SU-DHL-6 (cell line): ENCODE measurements around the gene RESP18.
"Not testable (repeated sequence)": the region's sequence is repeated elsewhere in the genome, so short reads cannot be mapped to it uniquely, and the experiment has no call there.

Experiments
- EZH2phosphoT487 ChIP-seq: fragments of 200-600 bp; sonication (generic), shearing (Covaris generic); conservative IDR thresholded peaks from 2 replicates; pipeline ENCODE4 v1.6.1; 2018; ENCODE audit warnings: mild to moderate bottlenecking, antibody characterized with exemption, low read length, moderate library complexity, mixed read lengths
- TF ChIP-seq, protein P1 (sequence below): fragments of 200-600 bp; sonication (generic); IDR thresholded peaks from one replicate; pipeline ENCODE4 v1.5.1; 2017; ENCODE audit warnings: antibody characterized with exemption, mild to moderate bottlenecking, low read length, moderate library complexity; ENCODE audit not compliant: insufficient read depth, poor library complexity, severe bottlenecking

DNA sequence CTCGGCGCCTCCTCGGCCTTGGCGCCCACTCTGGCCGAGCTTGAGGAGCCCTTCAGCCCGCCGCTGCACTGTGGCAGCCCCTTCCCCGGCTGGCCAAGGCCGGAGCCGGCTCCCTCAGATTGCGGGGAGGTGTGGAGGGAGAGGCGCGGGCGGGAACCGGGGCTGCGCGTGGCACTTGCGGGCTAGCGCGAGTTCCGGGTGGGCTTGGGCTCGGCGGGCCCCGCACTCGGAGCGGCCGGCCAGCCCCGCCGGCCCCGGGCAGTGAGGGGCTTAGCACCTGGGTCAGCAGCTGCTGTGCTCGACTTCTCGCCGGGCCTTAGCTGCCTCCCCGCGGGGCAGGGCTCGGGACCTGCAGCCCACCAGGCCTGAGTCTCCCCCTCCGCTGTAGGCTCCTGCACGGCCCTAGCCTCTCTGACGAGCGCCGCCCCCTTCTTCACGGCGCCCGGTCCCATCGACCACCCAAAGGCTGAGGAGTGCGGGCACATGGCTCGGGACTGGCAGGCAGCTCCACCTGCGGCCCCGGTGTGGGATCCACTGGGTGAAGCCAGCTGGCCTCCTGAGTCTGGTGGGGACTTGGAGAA, 19.8 kb downstream of the RESP18 start:
- TF ChIP-seq, protein P1, sequence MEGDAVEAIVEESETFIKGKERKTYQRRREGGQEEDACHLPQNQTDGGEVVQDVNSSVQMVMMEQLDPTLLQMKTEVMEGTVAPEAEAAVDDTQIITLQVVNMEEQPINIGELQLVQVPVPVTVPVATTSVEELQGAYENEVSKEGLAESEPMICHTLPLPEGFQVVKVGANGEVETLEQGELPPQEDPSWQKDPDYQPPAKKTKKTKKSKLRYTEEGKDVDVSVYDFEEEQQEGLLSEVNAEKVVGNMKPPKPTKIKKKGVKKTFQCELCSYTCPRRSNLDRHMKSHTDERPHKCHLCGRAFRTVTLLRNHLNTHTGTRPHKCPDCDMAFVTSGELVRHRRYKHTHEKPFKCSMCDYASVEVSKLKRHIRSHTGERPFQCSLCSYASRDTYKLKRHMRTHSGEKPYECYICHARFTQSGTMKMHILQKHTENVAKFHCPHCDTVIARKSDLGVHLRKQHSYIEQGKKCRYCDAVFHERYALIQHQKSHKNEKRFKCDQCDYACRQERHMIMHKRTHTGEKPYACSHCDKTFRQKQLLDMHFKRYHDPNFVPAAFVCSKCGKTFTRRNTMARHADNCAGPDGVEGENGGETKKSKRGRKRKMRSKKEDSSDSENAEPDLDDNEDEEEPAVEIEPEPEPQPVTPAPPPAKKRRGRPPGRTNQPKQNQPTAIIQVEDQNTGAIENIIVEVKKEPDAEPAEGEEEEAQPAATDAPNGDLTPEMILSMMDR = not testable (repeated sequence)
- TF ChIP-seq EZH2phosphoT487 = not testable (repeated sequence)
